22Rv1 (cell line): ENCODE data around the gene MAN1C1.

ENCODE experiments used
- ZFX ChIP-seq: fragments of 450-650 bp; IDR thresholded peaks from 2 replicates; pipeline ENCODE4 v1.6.1; 2017; ENCODE audit warnings: antibody characterized with exemption, borderline replicate concordance
- TF ChIP-seq, protein P1 (sequence below): fragments of 450-650 bp; IDR thresholded peaks from 2 replicates; pipeline ENCODE4 v1.5.1; 2017; ENCODE audit warnings: mild to moderate bottlenecking

DNA sequence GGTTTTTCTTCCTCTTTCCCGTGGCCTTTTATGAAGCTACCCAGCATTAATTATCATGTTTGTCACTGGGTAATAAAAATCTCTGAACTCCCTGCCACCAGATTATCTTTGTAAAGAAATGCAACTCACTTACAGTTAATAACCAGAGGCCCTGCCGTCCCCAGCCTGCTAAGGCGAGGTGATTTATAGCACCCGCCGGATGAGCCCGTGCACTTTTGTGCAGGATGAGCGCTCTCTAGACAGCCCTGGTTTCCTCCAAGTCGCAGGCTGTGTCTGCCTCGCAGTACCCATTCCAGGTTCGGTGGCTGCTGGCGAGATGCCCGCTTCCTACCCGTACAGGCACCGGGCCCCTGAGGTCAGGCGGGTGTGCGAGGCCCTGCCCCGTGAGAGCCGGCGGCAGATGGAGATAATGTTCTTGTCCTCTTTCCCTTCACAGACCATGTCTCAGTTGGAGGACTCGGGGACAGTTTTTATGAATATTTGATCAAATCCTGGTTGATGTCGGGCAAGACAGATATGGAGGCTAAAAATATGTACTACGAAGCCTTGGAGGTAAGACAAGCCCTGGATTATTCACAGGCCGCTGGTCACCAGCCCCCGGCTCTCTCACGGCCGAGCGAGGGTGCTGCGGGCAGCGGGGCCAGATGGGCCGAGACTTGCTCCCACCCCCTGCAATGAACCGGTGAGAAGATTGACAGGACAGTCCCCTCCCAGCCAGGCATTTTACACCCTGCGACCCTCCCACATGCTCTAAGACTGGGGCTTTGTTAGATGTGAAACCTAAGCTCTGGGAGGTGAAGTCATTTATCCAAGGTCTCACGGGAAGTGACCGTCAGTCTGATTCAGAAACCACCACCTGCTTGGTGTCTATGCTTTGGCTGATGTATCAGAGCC, 154.9 kb downstream of the MAN1C1 start:
- TF ChIP-seq, protein P1, sequence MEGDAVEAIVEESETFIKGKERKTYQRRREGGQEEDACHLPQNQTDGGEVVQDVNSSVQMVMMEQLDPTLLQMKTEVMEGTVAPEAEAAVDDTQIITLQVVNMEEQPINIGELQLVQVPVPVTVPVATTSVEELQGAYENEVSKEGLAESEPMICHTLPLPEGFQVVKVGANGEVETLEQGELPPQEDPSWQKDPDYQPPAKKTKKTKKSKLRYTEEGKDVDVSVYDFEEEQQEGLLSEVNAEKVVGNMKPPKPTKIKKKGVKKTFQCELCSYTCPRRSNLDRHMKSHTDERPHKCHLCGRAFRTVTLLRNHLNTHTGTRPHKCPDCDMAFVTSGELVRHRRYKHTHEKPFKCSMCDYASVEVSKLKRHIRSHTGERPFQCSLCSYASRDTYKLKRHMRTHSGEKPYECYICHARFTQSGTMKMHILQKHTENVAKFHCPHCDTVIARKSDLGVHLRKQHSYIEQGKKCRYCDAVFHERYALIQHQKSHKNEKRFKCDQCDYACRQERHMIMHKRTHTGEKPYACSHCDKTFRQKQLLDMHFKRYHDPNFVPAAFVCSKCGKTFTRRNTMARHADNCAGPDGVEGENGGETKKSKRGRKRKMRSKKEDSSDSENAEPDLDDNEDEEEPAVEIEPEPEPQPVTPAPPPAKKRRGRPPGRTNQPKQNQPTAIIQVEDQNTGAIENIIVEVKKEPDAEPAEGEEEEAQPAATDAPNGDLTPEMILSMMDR: no peak
- no peak for TF ChIP-seq ZFX
